Ectodermal cell (in vitro differentiated cells): ENCODE results near the gene NPSR1. TPM values are rescaled to one million over a fixed set of nuclear protein-coding genes. Genes with fewer than 3 reads are reported as not detected.
"Not testable (repeated sequence)": the region's sequence is repeated elsewhere in the genome, so short reads cannot be mapped to it uniquely, and the experiment has no call there.

Experiments used
- H3K27ac ChIP-seq: 2 replicates; pipeline ENCODE4 v1.7.0; 2013; ENCODE audit warnings: mild to moderate bottlenecking, low read depth, low read length; ENCODE audit not compliant: insufficient read depth, poor library complexity, severe bottlenecking
- H3K27me3 ChIP-seq: 2 replicates; pipeline ENCODE4 v1.7.0; 2013; ENCODE audit warnings: mild to moderate bottlenecking, low read length; ENCODE audit not compliant: insufficient read depth, control insufficient read depth, poor library complexity, severe bottlenecking
- H3K36me3 ChIP-seq: one replicate; pipeline ENCODE4 v1.7.0; 2013; ENCODE audit warnings: low read length; ENCODE audit not compliant: control insufficient read depth, insufficient read depth
- H3K4me1 ChIP-seq: one replicate; pipeline ENCODE4 v1.7.0; 2013; ENCODE audit warnings: low read length; ENCODE audit not compliant: control insufficient read depth, insufficient read depth
- H3K4me3 ChIP-seq: 2 replicates; pipeline ENCODE4 v1.7.0; 2013; ENCODE audit warnings: low read depth, low read length, control low read depth; ENCODE audit not compliant: insufficient read depth
- H3K9me3 ChIP-seq: 2 replicates; pipeline ENCODE4 v1.7.0; 2013; ENCODE audit warnings: mild to moderate bottlenecking, low read length, moderate library complexity; ENCODE audit not compliant: control insufficient read depth
- WGBS, 2 experiments: methylation state at CpG; one replicate each; pipeline ENCODE4 v1.1.7; 2013; ENCODE audit warnings: missing lambda C conversion rate in 2 of 2; 5-methylcytosine and 5-hydroxymethylcytosine counted together
- polyA plus RNA-seq, 4 experiments: library from polyadenylated mRNA; stranded (reverse); fragments of 50-300 nt; gene quantifications; one replicate each; pipeline ENCODE4 v1.2.3, GENCODE V29; 2013

The NPSR1 gene, protein sequence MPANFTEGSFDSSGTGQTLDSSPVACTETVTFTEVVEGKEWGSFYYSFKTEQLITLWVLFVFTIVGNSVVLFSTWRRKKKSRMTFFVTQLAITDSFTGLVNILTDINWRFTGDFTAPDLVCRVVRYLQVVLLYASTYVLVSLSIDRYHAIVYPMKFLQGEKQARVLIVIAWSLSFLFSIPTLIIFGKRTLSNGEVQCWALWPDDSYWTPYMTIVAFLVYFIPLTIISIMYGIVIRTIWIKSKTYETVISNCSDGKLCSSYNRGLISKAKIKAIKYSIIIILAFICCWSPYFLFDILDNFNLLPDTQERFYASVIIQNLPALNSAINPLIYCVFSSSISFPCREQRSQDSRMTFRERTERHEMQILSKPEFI
- polyA plus RNA-seq (2013, experiment 1 of 4), result not detected
- not detected for polyA plus RNA-seq (2013, experiment 2 of 4)
- polyA plus RNA-seq (2013, experiment 3 of 4), result not detected
- polyA plus RNA-seq (2013, experiment 4 of 4), result not detected

DNA sequence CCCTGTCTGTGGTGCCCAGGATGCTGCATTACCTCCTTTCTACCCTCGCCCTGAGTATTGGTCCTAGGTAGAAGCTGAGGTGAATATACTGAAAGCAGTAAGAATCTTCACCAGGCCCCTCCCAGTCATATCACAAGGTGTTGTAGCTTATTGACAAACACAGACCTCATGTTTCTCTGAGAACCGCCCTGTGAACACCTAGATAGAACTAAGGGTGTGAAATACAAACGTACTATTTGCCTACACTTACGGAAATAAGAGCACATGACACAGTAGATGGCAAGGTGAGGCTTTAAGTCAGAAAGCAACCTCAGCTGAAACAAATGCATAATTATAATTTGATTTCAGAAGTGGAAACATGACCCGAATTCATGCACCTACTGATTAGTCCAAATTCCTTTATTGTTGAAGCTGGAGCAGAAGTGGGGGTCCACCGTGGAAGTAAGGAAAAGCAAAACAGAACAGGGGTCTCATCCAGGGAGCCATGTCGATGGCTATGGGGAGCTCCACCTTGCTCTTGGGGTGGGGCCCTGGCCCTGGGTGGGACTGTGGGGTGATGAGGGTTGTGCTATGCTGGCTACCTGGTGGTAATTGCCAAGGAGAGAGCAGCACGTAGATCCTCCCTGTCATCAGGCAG lies at the start of gene NPSR1:
TSS of gene NPSR1 (plus strand) at position 587 of the 637 bp plus-strand sequence. CDS start 195 bp downstream, outside the sequence.
- no peaks in the 10 kb centered on the region for H3K9me3 ChIP-seq
- H3K36me3 ChIP-seq, result no peaks in the 10 kb centered on the region
- H3K4me3 ChIP-seq, result no peak within 1 kb of the TSS
- H3K4me1 ChIP-seq, result no peaks in the 10 kb centered on the region
- 92 to 94% methylated on average over 8 of the region's 8 CpGs for WGBS, 2 experiments
- H3K27ac ChIP-seq, result no peak within 1 kb of the TSS
- H3K27me3 ChIP-seq, result no peaks in the 10 kb centered on the region

DNA sequence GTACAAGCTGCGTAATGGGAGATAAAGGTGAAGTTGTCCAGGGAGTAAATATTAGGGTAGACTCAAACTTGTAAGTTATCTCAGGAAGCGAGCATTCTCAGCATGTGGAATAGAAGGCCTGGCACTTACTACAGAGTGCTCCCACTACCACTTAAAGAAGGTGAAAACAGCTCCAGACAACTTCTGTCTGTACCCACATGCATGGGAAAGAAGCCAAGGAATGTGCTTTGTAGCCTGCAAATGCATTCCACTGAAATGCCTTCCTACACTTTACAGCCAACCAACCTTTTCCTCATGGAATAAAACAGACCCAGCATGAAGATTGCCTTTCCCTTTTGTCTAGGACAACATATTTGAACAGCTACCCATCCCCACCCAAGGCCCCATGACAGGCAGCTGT lies 45.4 kb upstream of the NPSR1 start:
- Histone ChIP-seq H3K4me3 (no peak overlapping the region), H3K9me3 (no peaks in the 10 kb centered on the region), H3K36me3 (no peaks in the 10 kb centered on the region), H3K27ac (no peak overlapping the region), H3K27me3 (no peaks in the 10 kb centered on the region), H3K4me1 (no peaks in the 10 kb centered on the region)
- WGBS, 2 experiments, result 91 to 93% methylated on average over 2 of the region's 2 CpGs

- Histone ChIP-seq H3K27ac (no peak overlapping the region), H3K4me3 (no peak overlapping the region), H3K27me3 (no peaks in the 10 kb centered on the region), H3K36me3 (no peaks in the 10 kb centered on the region), H3K4me1 (peaks cover 12% of the 10 kb centered on the region), H3K9me3 (no peaks in the 10 kb centered on the region)
Measured at GRCh38 chr7:34620425-34620824, 37.6 kb upstream of the NPSR1 start.

DNA sequence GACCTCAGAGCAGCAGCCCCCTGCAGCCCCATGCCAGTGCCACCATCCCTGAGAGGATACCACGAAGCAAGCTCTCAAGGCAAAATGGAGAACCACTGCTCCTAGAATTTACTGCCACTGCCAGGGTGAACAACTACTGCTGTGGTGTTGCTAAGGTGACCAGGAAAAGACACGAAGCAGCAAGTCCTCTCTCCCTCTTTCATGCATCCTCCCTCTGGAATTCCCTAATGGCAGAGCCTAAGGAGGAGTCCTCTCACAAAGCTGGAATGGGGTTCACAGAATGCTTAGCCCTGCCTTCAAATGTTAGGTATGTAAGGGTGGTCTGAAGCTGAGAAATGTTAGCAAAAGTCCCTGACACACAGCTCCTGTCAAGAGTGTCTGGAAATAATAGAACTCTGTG lies 35.8 kb upstream of the NPSR1 start:
- 58 to 74% methylated on average over 2 of the region's 2 CpGs for WGBS, 2 experiments
- Histone ChIP-seq H3K4me1 (peaks cover 12% of the 10 kb centered on the region), H3K36me3 (no peaks in the 10 kb centered on the region), H3K27ac (no peak overlapping the region), H3K27me3 (no peaks in the 10 kb centered on the region), H3K4me3 (no peak overlapping the region), H3K9me3 (no peaks in the 10 kb centered on the region)

DNA sequence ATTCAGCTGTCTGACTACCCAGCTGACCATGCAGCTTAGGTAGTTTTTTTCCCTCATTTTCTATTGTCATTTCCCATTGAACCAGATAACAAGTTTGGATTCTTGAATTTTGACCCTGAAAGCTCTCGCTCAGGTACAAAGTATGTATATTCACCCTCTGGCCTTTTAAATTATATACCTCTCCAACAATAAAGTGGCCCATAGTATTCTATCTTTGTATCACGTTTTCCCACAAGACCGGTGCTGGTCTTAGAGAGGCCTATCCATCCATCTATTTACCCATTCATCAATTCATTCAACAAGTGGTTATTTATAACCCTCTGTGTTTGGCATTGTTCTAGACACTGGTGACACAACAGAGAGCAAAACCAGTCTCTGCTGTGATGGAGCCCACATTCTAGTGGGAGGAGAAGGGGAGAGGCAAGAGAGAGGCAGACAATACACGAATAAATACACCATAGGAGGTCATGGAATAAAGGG lies 35.2 kb upstream of the NPSR1 start:
- Histone ChIP-seq H3K27me3 (no peaks in the 10 kb centered on the region), H3K4me3 (no peak overlapping the region), H3K4me1 (peaks cover 12% of the 10 kb centered on the region), H3K27ac (peak overlapping the region; percentile 47), H3K9me3 (no peaks in the 10 kb centered on the region), H3K36me3 (no peaks in the 10 kb centered on the region)
- 68 to 78% methylated on average over 4 of the region's 4 CpGs for WGBS, 2 experiments

DNA sequence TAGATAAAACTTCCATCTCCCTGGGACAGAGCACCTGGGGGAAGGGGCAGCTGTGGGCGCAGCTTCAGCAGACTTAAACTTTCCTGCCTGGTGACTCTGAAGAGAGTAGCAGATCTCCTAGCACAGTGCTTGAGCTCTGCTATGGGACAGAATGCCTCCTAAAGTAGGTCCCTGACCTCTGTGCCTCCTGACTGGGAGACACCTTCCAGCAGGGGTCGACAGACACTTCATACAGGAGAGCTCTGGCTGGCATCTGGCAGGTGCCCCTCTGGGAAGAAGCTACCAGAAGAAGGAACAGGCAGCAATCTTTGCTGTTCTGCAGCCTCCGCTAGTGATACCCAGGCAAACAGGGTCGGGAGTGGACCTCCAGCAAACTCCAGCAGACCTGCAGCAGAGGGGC lies 29.4 kb upstream of the NPSR1 start:
- not testable (repeated sequence) for H3K27ac ChIP-seq, H3K36me3 ChIP-seq, H3K27me3 ChIP-seq, H3K4me3 ChIP-seq, H3K9me3 ChIP-seq, H3K4me1 ChIP-seq
- 91% methylated on average over 4 of the region's 4 CpGs for WGBS, 2 experiments

GRCh38 chr7:34652809-34653208 lies 5.2 kb upstream of the NPSR1 start:
- Histone ChIP-seq H3K27ac (no peak overlapping the region), H3K4me1 (no peaks in the 10 kb centered on the region), H3K36me3 (no peaks in the 10 kb centered on the region), H3K4me3 (no peak overlapping the region), H3K9me3 (no peaks in the 10 kb centered on the region), H3K27me3 (no peaks in the 10 kb centered on the region)
- 93% methylated on average over 4 of the region's 4 CpGs for WGBS, 2 experiments

- no peaks in the 10 kb centered on the region for H3K4me1 ChIP-seq
- WGBS, 2 experiments, result 89% methylated on average over 1 of the region's 1 CpG; no CpG with 5 or more reads in 1 of the 2 experiments
- H3K27me3 ChIP-seq, result no peaks in the 10 kb centered on the region
- H3K27ac ChIP-seq, result no peak overlapping the region
- no peak overlapping the region for H3K4me3 ChIP-seq
- H3K36me3 ChIP-seq, result no peaks in the 10 kb centered on the region
- no peaks in the 10 kb centered on the region for H3K9me3 ChIP-seq
Measured at GRCh38 chr7:34653787-34654186, 4.2 kb upstream of the NPSR1 start.

GRCh38 chr7:34655384-34655783 lies 2.6 kb upstream of the NPSR1 start:
- no peaks in the 10 kb centered on the region for H3K27me3 ChIP-seq
- 50 to 62% methylated on average over 1 of the region's 1 CpG for WGBS, 2 experiments
- H3K4me3 ChIP-seq, result no peak overlapping the region
- H3K36me3 ChIP-seq, result no peaks in the 10 kb centered on the region
- no peaks in the 10 kb centered on the region for H3K4me1 ChIP-seq
- no peaks in the 10 kb centered on the region for H3K9me3 ChIP-seq
- H3K27ac ChIP-seq, result no peak overlapping the region

DNA sequence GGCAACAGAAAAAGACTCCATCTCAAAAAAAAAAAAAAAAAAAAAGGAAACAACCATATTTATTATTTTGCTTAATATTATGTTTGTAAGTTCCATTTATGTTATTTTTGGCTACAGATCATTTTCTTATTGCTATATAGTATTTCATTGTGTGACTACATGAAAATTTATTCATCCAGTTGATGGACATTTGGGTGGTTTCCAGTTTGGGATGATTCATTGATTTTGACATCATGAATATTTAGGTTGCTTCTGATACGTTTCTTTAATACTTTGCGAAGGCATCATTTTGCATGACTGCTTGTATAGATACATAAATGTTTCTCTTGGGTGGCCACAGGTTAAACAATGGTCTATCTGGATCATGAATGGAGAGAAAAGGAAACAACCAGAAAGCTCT lies 2.0 kb upstream of the NPSR1 start:
- H3K27me3 ChIP-seq, result no peaks in the 10 kb centered on the region
- H3K9me3 ChIP-seq, result no peaks in the 10 kb centered on the region
- no peak overlapping the region for H3K4me3 ChIP-seq
- H3K36me3 ChIP-seq, result no peaks in the 10 kb centered on the region
- H3K27ac ChIP-seq, result no peak overlapping the region
- 100% methylated on average over 2 of the region's 2 CpGs for WGBS, 2 experiments
- no peaks in the 10 kb centered on the region for H3K4me1 ChIP-seq
